Endothelial cell of umbilical vein (primary cell): ENCODE measurements around the gene SP140L.
"Not testable (repeated sequence)": the region's sequence is repeated elsewhere in the genome, so short reads cannot be mapped to it uniquely, and the experiment has no call there.

ENCODE experiments used
- EZH2 ChIP-seq: IDR thresholded peaks from 2 replicates; pipeline ENCODE4 v1.6.1; 2012; ENCODE audit warnings: borderline replicate concordance, low read depth, mild to moderate bottlenecking, moderate library complexity, low read length, inconsistent platforms; ENCODE audit not compliant: severe bottlenecking
- TF ChIP-seq, protein P1 (sequence below), 2 donors: IDR thresholded peaks; 1 replicate in 1 of 2; 2 replicates in 1 of 2; pipeline ENCODE4 v1.5.1; 2011; ENCODE audit warnings: low read length in 2 of 2, mild to moderate bottlenecking in 2 of 2, moderate library complexity in 2 of 2, control low read depth in 1 of 2, inconsistent platforms in 1 of 2, low read depth in 1 of 2; ENCODE audit not compliant: insufficient read depth in 1 of 2; ENCODE audit errors: extremely low read depth in 1 of 2

DNA sequence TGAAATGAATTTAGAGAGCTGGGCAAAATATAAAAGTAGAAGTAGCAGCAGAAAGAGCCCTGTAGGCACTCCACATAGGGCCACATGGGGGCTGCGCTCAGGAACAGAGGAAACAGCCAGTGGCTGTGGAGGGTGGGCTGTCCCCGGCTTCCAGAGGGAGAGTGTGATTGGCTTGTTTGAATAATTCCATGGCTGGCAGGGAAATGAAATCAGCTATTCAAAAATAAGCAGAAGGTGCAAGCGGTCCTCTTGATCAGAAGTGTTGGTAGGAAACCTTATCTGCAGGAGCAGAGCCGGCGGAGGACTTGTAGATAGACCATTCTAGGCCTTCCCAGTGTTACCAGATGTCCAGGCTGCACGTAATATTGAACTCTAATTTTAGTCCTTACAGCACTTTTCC is 71.7 kb downstream of the SP140L start:
- TF ChIP-seq, protein P1, sequence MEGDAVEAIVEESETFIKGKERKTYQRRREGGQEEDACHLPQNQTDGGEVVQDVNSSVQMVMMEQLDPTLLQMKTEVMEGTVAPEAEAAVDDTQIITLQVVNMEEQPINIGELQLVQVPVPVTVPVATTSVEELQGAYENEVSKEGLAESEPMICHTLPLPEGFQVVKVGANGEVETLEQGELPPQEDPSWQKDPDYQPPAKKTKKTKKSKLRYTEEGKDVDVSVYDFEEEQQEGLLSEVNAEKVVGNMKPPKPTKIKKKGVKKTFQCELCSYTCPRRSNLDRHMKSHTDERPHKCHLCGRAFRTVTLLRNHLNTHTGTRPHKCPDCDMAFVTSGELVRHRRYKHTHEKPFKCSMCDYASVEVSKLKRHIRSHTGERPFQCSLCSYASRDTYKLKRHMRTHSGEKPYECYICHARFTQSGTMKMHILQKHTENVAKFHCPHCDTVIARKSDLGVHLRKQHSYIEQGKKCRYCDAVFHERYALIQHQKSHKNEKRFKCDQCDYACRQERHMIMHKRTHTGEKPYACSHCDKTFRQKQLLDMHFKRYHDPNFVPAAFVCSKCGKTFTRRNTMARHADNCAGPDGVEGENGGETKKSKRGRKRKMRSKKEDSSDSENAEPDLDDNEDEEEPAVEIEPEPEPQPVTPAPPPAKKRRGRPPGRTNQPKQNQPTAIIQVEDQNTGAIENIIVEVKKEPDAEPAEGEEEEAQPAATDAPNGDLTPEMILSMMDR (IDR thresholded peaks at IDR 0.05; ENCODE audit: extremely low read depth in 1 of 2, insufficient read depth in 1 of 2, low read depth in 1 of 2, low read length in 2 of 2) = not testable (repeated sequence)
- not testable (repeated sequence) for TF ChIP-seq EZH2
